WTC11 (cell line): ENCODE measurements around the gene DLL1. TPM values are rescaled to one million over a fixed set of nuclear protein-coding genes. Genes with fewer than 3 reads are reported as not detected.

Experiments used
- ATAC-seq: fragments of 200-7000 bp; cut with Tn5 transposase; 2 replicates; pipeline ENCODE4 v1.10.0; 2021; ENCODE audit warnings: mild to moderate bottlenecking, moderate library complexity
- CTCF ChIA-PET: fragments of 300-600 bp; sonication (Branson Sonifier 250); formaldehyde crosslinking; loops from one replicate; lab custom pipeline; 2021; ENCODE audit warnings: antibody characterized with exemption; lab: Charles Lee
- POLR2A ChIA-PET: fragments of 350-600 bp; sonication (Branson Sonifier 250); formaldehyde crosslinking; loops from one replicate; lab custom pipeline; 2021; ENCODE audit warnings: antibody characterized with exemption; lab: Charles Lee
- DNase-seq: peaks from one replicate; pipeline ENCODE4 v3.0.0; 2021; ENCODE audit warnings: low spot score
- H3K27ac Mint-ChIP-seq: 2 replicates; pipeline ENCODE4 v1.8.0; 2021; ENCODE audit warnings: mixed read lengths
- H3K27me3 Mint-ChIP-seq: 2 replicates; pipeline ENCODE4 v1.8.0; 2021; ENCODE audit warnings: low read depth, mild to moderate bottlenecking, moderate library complexity, mixed read lengths
- H3K36me3 Mint-ChIP-seq: 2 replicates; pipeline ENCODE4 v1.8.0; 2021; ENCODE audit warnings: mixed read lengths
- H3K4me1 Mint-ChIP-seq: 2 replicates; pipeline ENCODE4 v1.8.0; 2022; ENCODE audit warnings: mixed read lengths
- H3K4me3 Mint-ChIP-seq: 2 replicates; pipeline ENCODE4 v1.8.0; 2021; ENCODE audit warnings: mild to moderate bottlenecking, moderate library complexity, mixed read lengths
- H3K9me3 Mint-ChIP-seq: 2 replicates; pipeline ENCODE4 v1.8.0; 2021; ENCODE audit warnings: mixed read lengths
- ETV6 ChIP-seq: sonication (generic); formaldehyde crosslinking; IDR thresholded peaks from 2 replicates; pipeline ENCODE4 v1.8.1; 2022; ENCODE audit warnings: mild to moderate bottlenecking, missing genetic modification reagents
- FOXK1 ChIP-seq: sonication (generic); formaldehyde crosslinking; IDR thresholded peaks from 2 replicates; pipeline ENCODE4 v1.8.0; 2022; ENCODE audit warnings: mild to moderate bottlenecking, moderate library complexity, missing genetic modification reagents
- GABPB1 ChIP-seq: sonication (generic); formaldehyde crosslinking; IDR thresholded peaks from 2 replicates; pipeline ENCODE4 v1.8.1; 2023; ENCODE audit warnings: mild to moderate bottlenecking, missing genetic modification reagents
- MYBL2 ChIP-seq: sonication (generic); formaldehyde crosslinking; IDR thresholded peaks from 2 replicates; pipeline ENCODE4 v1.8.1; 2023; ENCODE audit warnings: mild to moderate bottlenecking, moderate library complexity, missing genetic modification reagents
- NFATC4 ChIP-seq: fragments of 250-450 bp; sonication (Bioruptor Pico); IDR thresholded peaks from 2 replicates; pipeline ENCODE4 v1.9.0; 2021; ENCODE audit warnings: mild to moderate bottlenecking
- NR1H2 ChIP-seq: sonication (generic); formaldehyde crosslinking; IDR thresholded peaks from 2 replicates; pipeline ENCODE4 v1.9.0; 2021; ENCODE audit warnings: mild to moderate bottlenecking, moderate library complexity, missing genetic modification reagents
- NR2C2 ChIP-seq: sonication (generic); formaldehyde crosslinking; IDR thresholded peaks from 2 replicates; pipeline ENCODE4 v1.8.0; 2022; ENCODE audit warnings: mild to moderate bottlenecking, missing genetic modification reagents
- RELA ChIP-seq: sonication (generic); formaldehyde crosslinking; IDR thresholded peaks from 2 replicates; pipeline ENCODE4 v1.8.1; 2022; ENCODE audit warnings: missing genetic modification reagents, mild to moderate bottlenecking, borderline replicate concordance
- TCF7 ChIP-seq: sonication (generic); formaldehyde crosslinking; IDR thresholded peaks from 2 replicates; pipeline ENCODE4 v1.8.0; 2022; ENCODE audit warnings: mild to moderate bottlenecking, low read depth, missing genetic modification reagents, moderate library complexity
- ZBTB21 ChIP-seq: sonication (generic); formaldehyde crosslinking; IDR thresholded peaks from 2 replicates; pipeline ENCODE4 v1.8.1; 2023; ENCODE audit warnings: mild to moderate bottlenecking, missing genetic modification reagents, borderline replicate concordance
- ZNF138 ChIP-seq: sonication (generic); formaldehyde crosslinking; conservative IDR thresholded peaks from 2 replicates; pipeline ENCODE4 v1.8.1; 2022; ENCODE audit warnings: mild to moderate bottlenecking, moderate library complexity, missing genetic modification reagents
- ZNF317 ChIP-seq: sonication (generic); formaldehyde crosslinking; IDR thresholded peaks from 2 replicates; pipeline ENCODE4 v1.8.1; 2023; ENCODE audit warnings: low read depth, mild to moderate bottlenecking, moderate library complexity, missing genetic modification reagents, borderline replicate concordance
- ZNF423 ChIP-seq: fragments of 250-450 bp; sonication (Bioruptor Pico); IDR thresholded peaks from 2 replicates; pipeline ENCODE4 v2.1.2; 2022; ENCODE audit warnings: mild to moderate bottlenecking, moderate library complexity
- total RNA-seq: library from RNA; stranded (reverse); gene quantifications from 3 replicates; pipeline ENCODE4 v1.2.3, GENCODE V29; 2021
- TF ChIP-seq, protein P1 (sequence below): fragments of 250-450 bp; sonication (Bioruptor Pico); IDR thresholded peaks from 2 replicates; pipeline ENCODE4 v1.9.0; 2021; ENCODE audit warnings: mild to moderate bottlenecking
- TF ChIP-seq, protein P2 (sequence below): sonication (generic); formaldehyde crosslinking; IDR thresholded peaks from 2 replicates; pipeline ENCODE4 v1.8.0; 2022; ENCODE audit warnings: mild to moderate bottlenecking, missing genetic modification reagents
- TF ChIP-seq, protein P3 (sequence below): sonication (generic); formaldehyde crosslinking; IDR thresholded peaks from 2 replicates; pipeline ENCODE4 v1.8.0; 2023; ENCODE audit warnings: missing genetic modification reagents, mild to moderate bottlenecking, borderline replicate concordance
- TF ChIP-seq, protein P4 (sequence below): sonication (generic); formaldehyde crosslinking; IDR thresholded peaks from 2 replicates; pipeline ENCODE4 v1.8.0; 2023; ENCODE audit warnings: mild to moderate bottlenecking, missing genetic modification reagents
- TF ChIP-seq, protein P5 (sequence below): fragments of 250-450 bp; sonication (Bioruptor Pico); IDR thresholded peaks from 2 replicates; pipeline ENCODE4 v1.9.0; 2021; ENCODE audit warnings: moderate library complexity, mild to moderate bottlenecking, inconsistent platforms, borderline replicate concordance

Gene DLL1
- total RNA-seq, 1 experiment from 2014 or later = 25.3 TPM

DNA sequence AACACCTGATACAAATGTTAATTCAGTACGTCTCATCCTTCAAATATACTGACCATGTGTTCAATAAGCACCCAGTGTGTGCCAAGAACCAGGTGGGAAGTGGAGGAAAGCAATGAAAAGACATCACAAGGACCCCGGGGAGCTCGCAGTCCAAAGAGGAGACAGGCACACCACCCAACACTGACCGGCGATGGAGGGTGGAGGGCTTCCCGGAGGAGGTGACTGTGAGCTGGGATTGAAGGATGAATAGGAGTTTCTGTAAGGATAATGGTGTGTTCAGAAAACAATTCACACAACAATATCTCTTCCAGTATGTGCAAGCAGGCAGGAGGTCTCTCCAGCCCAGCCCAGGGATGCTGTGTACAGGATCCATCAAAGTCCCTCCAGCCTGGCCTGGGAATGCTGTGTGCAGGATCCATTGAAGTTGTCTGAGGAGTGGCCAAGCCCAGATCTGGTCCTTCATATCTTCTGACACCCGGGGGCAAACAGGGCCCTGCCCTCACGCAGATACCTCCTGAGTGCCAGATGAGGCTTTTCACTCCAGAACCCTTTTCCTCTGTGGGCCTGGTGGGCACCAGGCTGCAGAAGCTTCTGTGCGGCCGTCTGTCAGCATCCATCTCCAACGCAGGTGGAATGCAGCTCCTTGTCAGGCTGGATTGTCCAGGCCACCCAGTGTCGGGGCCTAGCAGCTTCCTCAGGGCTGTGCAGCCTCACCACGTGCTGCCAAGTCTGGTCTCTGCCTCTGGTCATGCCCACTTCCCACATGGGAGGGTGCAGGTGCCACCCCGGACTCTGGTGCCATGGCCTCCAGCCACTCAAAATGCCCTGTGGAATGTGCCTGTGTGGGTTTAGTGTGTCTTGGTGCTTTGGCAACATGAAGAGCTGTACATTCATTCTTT lies 36.3 kb downstream of the DLL1 start (continued):
- no peak for TF ChIP-seq MYBL2
- TF ChIP-seq NR2C2 (CRISPR knock-in tag) = no peak
- TF ChIP-seq RELA = no peak
- TF ChIP-seq, protein P1, sequence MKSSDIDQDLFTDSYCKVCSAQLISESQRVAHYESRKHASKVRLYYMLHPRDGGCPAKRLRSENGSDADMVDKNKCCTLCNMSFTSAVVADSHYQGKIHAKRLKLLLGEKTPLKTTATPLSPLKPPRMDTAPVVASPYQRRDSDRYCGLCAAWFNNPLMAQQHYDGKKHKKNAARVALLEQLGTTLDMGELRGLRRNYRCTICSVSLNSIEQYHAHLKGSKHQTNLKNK = no peak
- TF ChIP-seq ZNF423 (CRISPR knock-in tag) = no peak
- TF ChIP-seq, protein P2, sequence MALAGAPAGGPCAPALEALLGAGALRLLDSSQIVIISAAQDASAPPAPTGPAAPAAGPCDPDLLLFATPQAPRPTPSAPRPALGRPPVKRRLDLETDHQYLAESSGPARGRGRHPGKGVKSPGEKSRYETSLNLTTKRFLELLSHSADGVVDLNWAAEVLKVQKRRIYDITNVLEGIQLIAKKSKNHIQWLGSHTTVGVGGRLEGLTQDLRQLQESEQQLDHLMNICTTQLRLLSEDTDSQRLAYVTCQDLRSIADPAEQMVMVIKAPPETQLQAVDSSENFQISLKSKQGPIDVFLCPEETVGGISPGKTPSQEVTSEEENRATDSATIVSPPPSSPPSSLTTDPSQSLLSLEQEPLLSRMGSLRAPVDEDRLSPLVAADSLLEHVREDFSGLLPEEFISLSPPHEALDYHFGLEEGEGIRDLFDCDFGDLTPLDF = no peak

DNA sequence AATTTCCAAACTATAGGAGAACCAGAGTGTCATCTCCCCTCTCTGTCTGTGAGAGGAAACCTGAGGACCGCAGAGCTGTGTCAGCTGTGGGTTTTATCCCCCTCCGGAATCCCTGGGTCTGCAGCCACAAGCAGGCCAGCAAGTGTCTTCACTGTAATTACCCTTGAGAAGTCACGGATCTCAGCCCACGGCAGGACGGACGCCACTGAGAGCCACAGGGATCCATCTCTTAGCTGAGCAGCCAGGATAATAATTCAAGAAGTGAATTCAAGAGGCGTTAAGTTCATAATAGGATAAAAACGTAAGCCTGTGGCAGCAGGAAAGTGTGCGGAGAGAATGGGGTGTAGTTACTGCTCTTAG lies 37.0 kb downstream of the DLL1 start:
- H3K4me3 Mint-ChIP-seq = no peak overlapping the region
- H3K27ac Mint-ChIP-seq = no peak overlapping the region
- H3K9me3 Mint-ChIP-seq = no peaks in the 10 kb centered on the region
- DNase-seq (no peak), ATAC-seq (no peak)
- H3K4me1 Mint-ChIP-seq = no peaks in the 10 kb centered on the region
- POLR2A ChIA-PET = no interaction called here
- TF ChIP-seq TCF7 (CRISPR knock-in tag) (no peak), ZNF138 (CRISPR knock-in tag) (no peak), ZNF317 (no peak), NR1H2 (CRISPR knock-in tag) (no peak), FOXK1 (CRISPR knock-in tag) (no peak), ETV6 (no peak), ZBTB21 (CRISPR knock-in tag) (no peak), GABPB1 (CRISPR knock-in tag) (no peak), NFATC4 (CRISPR knock-in tag) (no peak)
- TF ChIP-seq, protein P3, sequence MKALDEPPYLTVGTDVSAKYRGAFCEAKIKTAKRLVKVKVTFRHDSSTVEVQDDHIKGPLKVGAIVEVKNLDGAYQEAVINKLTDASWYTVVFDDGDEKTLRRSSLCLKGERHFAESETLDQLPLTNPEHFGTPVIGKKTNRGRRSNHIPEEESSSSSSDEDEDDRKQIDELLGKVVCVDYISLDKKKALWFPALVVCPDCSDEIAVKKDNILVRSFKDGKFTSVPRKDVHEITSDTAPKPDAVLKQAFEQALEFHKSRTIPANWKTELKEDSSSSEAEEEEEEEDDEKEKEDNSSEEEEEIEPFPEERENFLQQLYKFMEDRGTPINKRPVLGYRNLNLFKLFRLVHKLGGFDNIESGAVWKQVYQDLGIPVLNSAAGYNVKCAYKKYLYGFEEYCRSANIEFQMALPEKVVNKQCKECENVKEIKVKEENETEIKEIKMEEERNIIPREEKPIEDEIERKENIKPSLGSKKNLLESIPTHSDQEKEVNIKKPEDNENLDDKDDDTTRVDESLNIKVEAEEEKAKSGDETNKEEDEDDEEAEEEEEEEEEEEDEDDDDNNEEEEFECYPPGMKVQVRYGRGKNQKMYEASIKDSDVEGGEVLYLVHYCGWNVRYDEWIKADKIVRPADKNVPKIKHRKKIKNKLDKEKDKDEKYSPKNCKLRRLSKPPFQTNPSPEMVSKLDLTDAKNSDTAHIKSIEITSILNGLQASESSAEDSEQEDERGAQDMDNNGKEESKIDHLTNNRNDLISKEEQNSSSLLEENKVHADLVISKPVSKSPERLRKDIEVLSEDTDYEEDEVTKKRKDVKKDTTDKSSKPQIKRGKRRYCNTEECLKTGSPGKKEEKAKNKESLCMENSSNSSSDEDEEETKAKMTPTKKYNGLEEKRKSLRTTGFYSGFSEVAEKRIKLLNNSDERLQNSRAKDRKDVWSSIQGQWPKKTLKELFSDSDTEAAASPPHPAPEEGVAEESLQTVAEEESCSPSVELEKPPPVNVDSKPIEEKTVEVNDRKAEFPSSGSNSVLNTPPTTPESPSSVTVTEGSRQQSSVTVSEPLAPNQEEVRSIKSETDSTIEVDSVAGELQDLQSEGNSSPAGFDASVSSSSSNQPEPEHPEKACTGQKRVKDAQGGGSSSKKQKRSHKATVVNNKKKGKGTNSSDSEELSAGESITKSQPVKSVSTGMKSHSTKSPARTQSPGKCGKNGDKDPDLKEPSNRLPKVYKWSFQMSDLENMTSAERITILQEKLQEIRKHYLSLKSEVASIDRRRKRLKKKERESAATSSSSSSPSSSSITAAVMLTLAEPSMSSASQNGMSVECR (CRISPR knock-in tag) = no peak
- TF ChIP-seq, protein P4, sequence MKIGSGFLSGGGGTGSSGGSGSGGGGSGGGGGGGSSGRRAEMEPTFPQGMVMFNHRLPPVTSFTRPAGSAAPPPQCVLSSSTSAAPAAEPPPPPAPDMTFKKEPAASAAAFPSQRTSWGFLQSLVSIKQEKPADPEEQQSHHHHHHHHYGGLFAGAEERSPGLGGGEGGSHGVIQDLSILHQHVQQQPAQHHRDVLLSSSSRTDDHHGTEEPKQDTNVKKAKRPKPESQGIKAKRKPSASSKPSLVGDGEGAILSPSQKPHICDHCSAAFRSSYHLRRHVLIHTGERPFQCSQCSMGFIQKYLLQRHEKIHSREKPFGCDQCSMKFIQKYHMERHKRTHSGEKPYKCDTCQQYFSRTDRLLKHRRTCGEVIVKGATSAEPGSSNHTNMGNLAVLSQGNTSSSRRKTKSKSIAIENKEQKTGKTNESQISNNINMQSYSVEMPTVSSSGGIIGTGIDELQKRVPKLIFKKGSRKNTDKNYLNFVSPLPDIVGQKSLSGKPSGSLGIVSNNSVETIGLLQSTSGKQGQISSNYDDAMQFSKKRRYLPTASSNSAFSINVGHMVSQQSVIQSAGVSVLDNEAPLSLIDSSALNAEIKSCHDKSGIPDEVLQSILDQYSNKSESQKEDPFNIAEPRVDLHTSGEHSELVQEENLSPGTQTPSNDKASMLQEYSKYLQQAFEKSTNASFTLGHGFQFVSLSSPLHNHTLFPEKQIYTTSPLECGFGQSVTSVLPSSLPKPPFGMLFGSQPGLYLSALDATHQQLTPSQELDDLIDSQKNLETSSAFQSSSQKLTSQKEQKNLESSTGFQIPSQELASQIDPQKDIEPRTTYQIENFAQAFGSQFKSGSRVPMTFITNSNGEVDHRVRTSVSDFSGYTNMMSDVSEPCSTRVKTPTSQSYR = no peak
- TF ChIP-seq, protein P5, sequence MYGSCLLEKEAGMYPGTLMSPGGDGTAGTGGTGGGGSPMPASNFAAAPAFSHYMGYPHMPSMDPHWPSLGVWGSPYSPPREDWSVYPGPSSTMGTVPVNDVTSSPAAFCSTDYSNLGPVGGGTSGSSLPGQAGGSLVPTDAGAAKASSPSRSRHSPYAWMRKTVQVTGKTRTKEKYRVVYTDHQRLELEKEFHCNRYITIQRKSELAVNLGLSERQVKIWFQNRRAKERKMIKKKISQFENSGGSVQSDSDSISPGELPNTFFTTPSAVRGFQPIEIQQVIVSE (CRISPR knock-in tag) = no peak
- H3K36me3 Mint-ChIP-seq = no peaks in the 10 kb centered on the region
- H3K27me3 Mint-ChIP-seq = no peaks in the 10 kb centered on the region
- CTCF ChIA-PET = no interaction called here
